Measurements from ENCODE around the gene TMEM154.

The TMEM154 gene

GRCh38 chr4:152620915-152621314 lies 58.9 kb downstream of the TMEM154 start:
- no peak for DNase-seq

- no peak for DNase-seq
Measured at GRCh38 chr4:152620218-152620617, 59.6 kb downstream of the TMEM154 start.

- DNase-seq = no peak
Measured at GRCh38 chr4:152619556-152619955, 60.2 kb downstream of the TMEM154 start.

- DNase-seq = no peak
Measured at GRCh38 chr4:152618971-152619370, 60.8 kb downstream of the TMEM154 start.

- DNase-seq = no peak
Measured at GRCh38 chr4:152616804-152617203, 63.0 kb downstream of the TMEM154 start.

- no peak for DNase-seq
Measured at GRCh38 chr4:152613841-152614721, 65.7 kb downstream of the TMEM154 start.

GRCh38 chr4:152613351-152613750 lies 66.4 kb downstream of the TMEM154 start:
- DNase-seq = no peak

- DNase-seq = peak; percentile 6
Measured at GRCh38 chr4:152610131-152610530, 69.7 kb downstream of the TMEM154 start.

GRCh38 chr4:152609481-152609880 lies 70.3 kb downstream of the TMEM154 start:
- DNase-seq = no peak

- DNase-seq = peak; percentile 42
Measured at GRCh38 chr4:152607178-152607577, 72.6 kb downstream of the TMEM154 start.

- DNase-seq = peak; percentile 42
Measured at GRCh38 chr4:152606753-152607152, 73.0 kb downstream of the TMEM154 start.

- DNase-seq = peak; percentile 94
Measured at GRCh38 chr4:152605641-152606335, 74.0 kb downstream of the TMEM154 start.

GRCh38 chr4:152605031-152605430 lies 74.8 kb downstream of the TMEM154 start:
- DNase-seq = peak; percentile 80

- DNase-seq = peak; percentile 5
Measured at GRCh38 chr4:152601156-152601555, 78.6 kb downstream of the TMEM154 start.

GRCh38 chr4:152599636-152600035 lies 80.2 kb downstream of the TMEM154 start:
- DNase-seq = no peak

- DNase-seq = no peak
Measured at GRCh38 chr4:152599095-152599494, 80.7 kb downstream of the TMEM154 start.

GRCh38 chr4:152598454-152598853 lies 81.3 kb downstream of the TMEM154 start:
- no peak for DNase-seq

- DNase-seq = peak; percentile 52
Measured at GRCh38 chr4:152594978-152595925, 84.5 kb downstream of the TMEM154 start.

GRCh38 chr4:152594057-152594456 lies 85.7 kb downstream of the TMEM154 start:
- DNase-seq = no peak

- DNase-seq = peak; percentile 34
Measured at GRCh38 chr4:152591876-152592275, 87.9 kb downstream of the TMEM154 start.

- peak; percentile 87 for DNase-seq
Measured at GRCh38 chr4:152591396-152591795, 88.4 kb downstream of the TMEM154 start.

- DNase-seq = peak; percentile 65
Measured at GRCh38 chr4:152590179-152591031, 89.4 kb downstream of the TMEM154 start.
